GM12878 (cell line): ENCODE results near the gene EMILIN2. TPM values are rescaled to one million over a fixed set of nuclear protein-coding genes. Genes with fewer than 3 reads are reported as not detected.

ENCODE experiments used
- ATAC-seq: fragments of 200-7000 bp; cut with Tn5 transposase; 3 replicates; pipeline ENCODE4 v1.9.1; 2020; ENCODE audit warnings: mild to moderate bottlenecking, moderate library complexity
- BruUV-seq: library from RNA; stranded (reverse); fragments of 400-500 nt; replicated peaks from 2 replicates; lab custom pipeline; 2021; lab: Mats Ljungman, UMichigan
- CTCF ChIA-PET: fragments of 300-600 bp; sonication (Branson Sonifier 250); formaldehyde crosslinking; extraction: SDS; loops from one replicate; lab custom pipeline; 2021; ENCODE audit warnings: inconsistent platforms; lab: Yijun Ruan, JAX
- POLR2A ChIA-PET: fragments of 350-600 bp; formaldehyde crosslinking; extraction: SDS; loops from one replicate; lab custom pipeline; 2021; ENCODE audit warnings: inconsistent platforms; lab: Charles Lee
- RAD21 ChIA-PET: fragments of 300-600 bp; sonication (Branson Sonifier 250); formaldehyde crosslinking; loops from one replicate; lab custom pipeline; 2023; ENCODE audit warnings: antibody characterized with exemption; ENCODE audit not compliant: unreplicated experiment; lab: Charles Lee
- SMC1A ChIA-PET: fragments of 300-600 bp; sonication (Branson Sonifier 250); formaldehyde crosslinking; loops from one replicate; lab custom pipeline; 2023; ENCODE audit not compliant: unreplicated experiment, uncharacterized antibody; lab: Charles Lee
- DNase-seq: peaks from one replicate; pipeline ENCODE4 v3.0.0-alpha.2; 2011; ENCODE audit warnings: low read depth, low spot score
- FAIRE-seq: peaks from 3 replicates; lab custom pipeline; 2011; peaks lifted over from hg19 to GRCh38; lab: Jason Lieb, UNC
- H2AFZ ChIP-seq: 2 replicates; pipeline ENCODE4 v1.6.0; 2011; ENCODE audit warnings: low read depth, low read length, control low read depth; ENCODE audit not compliant: control insufficient read depth
- H3K27ac ChIP-seq: 2 replicates; pipeline ENCODE4 v1.5.1; 2011; ENCODE audit warnings: control low read depth; ENCODE audit not compliant: control insufficient read depth, insufficient read depth
- H3K27me3 ChIP-seq, 2 experiments: replicated peaks in 1 of 2; 2 replicates each; pipeline versions ENCODE4 v1.6.0 to v1.6.1; 2011; ENCODE audit warnings: low read length in 1 of 2; ENCODE audit not compliant: control insufficient read depth in 2 of 2, insufficient read depth in 2 of 2
- H3K36me3 ChIP-seq, 2 experiments: 2 replicates each; pipeline ENCODE4 v1.5.1; 2011; ENCODE audit warnings: low read length in 1 of 2; ENCODE audit not compliant: control insufficient read depth in 2 of 2, insufficient read depth in 2 of 2
- H3K4me1 ChIP-seq: 2 replicates; pipeline ENCODE4 v1.6.1; 2011; ENCODE audit warnings: mild to moderate bottlenecking, low read length, moderate library complexity, mixed read lengths; ENCODE audit not compliant: control insufficient read depth, insufficient read depth
- H3K4me2 ChIP-seq: 2 replicates; pipeline ENCODE4 v1.6.0; 2011; ENCODE audit warnings: control low read depth; ENCODE audit not compliant: control insufficient read depth, insufficient read depth
- H3K4me3 ChIP-seq: fragments of 200-600 bp; sonication (generic); 2 replicates; pipeline ENCODE4 v1.5.1; 2016
- H3K79me2 ChIP-seq: 2 replicates; pipeline ENCODE4 v1.6.0; 2011; ENCODE audit warnings: low read length; ENCODE audit not compliant: control insufficient read depth, insufficient read depth
- H3K9ac ChIP-seq: 2 replicates; pipeline ENCODE4 v1.8.0; 2011; ENCODE audit warnings: low read length, control low read depth, mixed read lengths; ENCODE audit not compliant: control insufficient read depth, insufficient read depth
- H3K9me3 ChIP-seq: replicated peaks from 3 replicates; pipeline ENCODE4 v1.5.1; 2011; ENCODE audit warnings: mild to moderate bottlenecking, low read length; ENCODE audit not compliant: control insufficient read depth, insufficient read depth
- H4K20me1 ChIP-seq: 2 replicates; pipeline ENCODE4 v1.6.0; 2011; ENCODE audit not compliant: control insufficient read depth, insufficient read depth
- CREB1 ChIP-seq: IDR thresholded peaks from 2 replicates; pipeline ENCODE4 v1.6.1; 2012; ENCODE audit warnings: low read depth, mild to moderate bottlenecking, inconsistent platforms
- CREM ChIP-seq: IDR thresholded peaks from 2 replicates; pipeline ENCODE4 v1.6.1; 2014; ENCODE audit warnings: antibody characterized with exemption, low read depth
- EGR1 ChIP-seq, 2 experiments: IDR thresholded peaks; 1 replicate in 1 of 2; 2 replicates in 1 of 2; pipeline ENCODE4 v1.6.1; 2011 to 2012; ENCODE audit warnings: low read depth in 2 of 2, low read length in 2 of 2, borderline replicate concordance in 1 of 2, mild to moderate bottlenecking in 1 of 2, moderate library complexity in 1 of 2
- EP300 ChIP-seq, 2 experiments: fragments of 150-350 bp in 1 of 2; IDR thresholded peaks; 2 replicates each; pipeline ENCODE4 v1.6.1; 2011 to 2012; ENCODE audit warnings: low read depth in 2 of 2, low read length in 2 of 2, borderline replicate concordance in 1 of 2, improper control_type of control experiment in 1 of 2, inconsistent platforms in 1 of 2; ENCODE audit not compliant: control insufficient read depth in 1 of 2
- FOS ChIP-seq: IDR thresholded peaks from 3 replicates; pipeline ENCODE4 v1.6.1; 2011; ENCODE audit warnings: borderline replicate concordance; ENCODE audit not compliant: insufficient read length; ENCODE audit errors: extremely low read depth
- GABPA ChIP-seq: IDR thresholded peaks from 2 replicates; pipeline ENCODE4 v1.6.1; 2014; ENCODE audit warnings: antibody characterized with exemption, low read depth, mild to moderate bottlenecking, inconsistent platforms
- GATAD2B ChIP-seq: fragments of 450-650 bp; conservative IDR thresholded peaks from 2 replicates; pipeline ENCODE4 v1.6.1; 2017; ENCODE audit warnings: low read depth, mild to moderate bottlenecking, moderate library complexity
- MEF2A ChIP-seq: IDR thresholded peaks from 2 replicates; pipeline ENCODE4 v1.6.1; 2011; ENCODE audit warnings: low read depth, mild to moderate bottlenecking, low read length, moderate library complexity; ENCODE audit not compliant: insufficient read depth
- MEF2B ChIP-seq: fragments of 450-650 bp; IDR thresholded peaks from 2 replicates; pipeline ENCODE4 v1.6.1; 2018; ENCODE audit warnings: mild to moderate bottlenecking, moderate library complexity; ENCODE audit not compliant: partially characterized antibody, poor library complexity, severe bottlenecking
- PBX3 ChIP-seq: IDR thresholded peaks from 2 replicates; pipeline ENCODE4 v1.6.1; 2011; ENCODE audit warnings: mild to moderate bottlenecking, low read depth, low read length, moderate library complexity; ENCODE audit not compliant: insufficient replicate concordance
- ZNF687 ChIP-seq: fragments of 450-650 bp; IDR thresholded peaks from 2 replicates; pipeline ENCODE4 v1.6.1; 2017; ENCODE audit warnings: mild to moderate bottlenecking, moderate library complexity
- WGBS: methylation state at CpG from one replicate; pipeline ENCODE4 v1.1.6; 2016; ENCODE audit warnings: low lambda C conversion rate; ENCODE audit not compliant: insufficient replicate concordance, insufficient coverage; ENCODE audit errors: missing lambda C conversion rate; 5-methylcytosine and 5-hydroxymethylcytosine counted together
- in situ Hi-C: fragments of 300-500 bp; cut with MboI; formaldehyde crosslinking; loops from 9 replicates; pipeline ENCODE4 v1.14.3; 2018; ENCODE audit warnings: mixed read lengths
- intact Hi-C: fragments of 100-400 bp; cut with micrococcal nuclease; formaldehyde crosslinking; loops from one replicate; pipeline ENCODE4 v1.14.2; 2022; ENCODE audit not compliant: unreplicated experiment
- polyA plus RNA-seq, 11 experiments: library from polyadenylated mRNA; depleted of rRNA in 4 of 11; unstranded in 6 of 11; stranded (reverse) in 5 of 11; fragments of >200 nt; fragmentation: Nextera tagmentation in 4 of 11; fragmentation: Illumina TruSeq in 1 of 11; extraction: Ambion mirVana in 4 of 11; extraction: Trizol in 1 of 11; gene quantifications; 1 replicate in 1 of 11; 2 replicates in 10 of 11; pipeline versions ENCODE4 v1.2.1 to v1.2.3, GENCODE V29; 2011 to 2016; ENCODE audit warnings: inconsistent platforms in 2 of 11, missing spikeins in 2 of 11, low read depth in 1 of 11
- total RNA-seq, 4 experiments: library from RNA; depleted of rRNA in 3 of 4; stranded (reverse); fragments of >200 nt in 3 of 4; fragmentation: Illumina TruSeq in 1 of 4; extraction: Trizol in 1 of 4; gene quantifications; 2 replicates each; pipeline versions ENCODE4 v1.2.1 to v1.2.3, GENCODE V29; 2013 to 2021

The EMILIN2 gene
- total and polyA plus RNA-seq, 10 of the 15 experiments (the other 5 are each of a cell fraction or from before 2014, with no cell fraction given), result 0.58 to 18.4 (median 5.9) TPM

- TF ChIP-seq GABPA (no peak), EP300 (IDR thresholded peaks at IDR 0.05; ENCODE audit: borderline replicate concordance in 1 of 2, control insufficient read depth in 1 of 2, low read depth in 2 of 2, low read length in 2 of 2) (no peak), CREM (no peak), FOS (no peak), CREB1 (no peak), MEF2A (no peak)
Observed at GRCh38 chr18:2908946-2909335, 62.1 kb downstream of the EMILIN2 start (continued).

GRCh38 chr18:2909431-2910140, 62.8 kb downstream of the EMILIN2 start:
- Histone ChIP-seq H3K4me3 (no peak overlapping the region), H3K4me2 (no peak overlapping the region), H4K20me1 (no peaks in the 10 kb centered on the region), H3K79me2 (peaks cover 16% of the 10 kb centered on the region), H3K36me3 (peaks cover 9 to 18% of the 10 kb centered on the region in 2 experiments), H3K27me3 (no peaks in the 10 kb centered on the region), H3K27ac (no peak overlapping the region), H3K4me1 (no peaks in the 10 kb centered on the region; the same call in 1 of the 2 replicates), H3K9ac (no peak overlapping the region), H3K9me3 (no peaks in the 10 kb centered on the region), H2AFZ (no peak overlapping the region)
- no peak for DNase-seq
- TF ChIP-seq GATAD2B, result no peak
- no peak for TF ChIP-seq MEF2B
- no peak for TF ChIP-seq PBX3
- no peak for TF ChIP-seq EGR1 (IDR thresholded peaks at IDR 0.05; ENCODE audit: borderline replicate concordance in 1 of 2, low read depth in 2 of 2, low read length in 2 of 2)
- no peak for TF ChIP-seq ZNF687
- no peak for FAIRE-seq
- SMC1A ChIA-PET, result no interaction called here
- intact Hi-C loops, result no loop called here
- no TSS peak for BruUV-seq
- CTCF ChIA-PET, result no interaction called here
- ATAC-seq, result no peak
- in situ Hi-C loops, result no loop called here
- WGBS, result 59% methylated on average over 22 of the region's 22 CpGs
- POLR2A ChIA-PET, result interaction anchor here (0.5 kb wide), 1 partner anchor 538 kb away, joined by 4 read pairs; no protein-coding TSS in a partner anchor
- RAD21 ChIA-PET, result no interaction called here
